ENCODE measurements around the gene ZNF324. TPM values are rescaled to one million over a fixed set of nuclear protein-coding genes. Genes with fewer than 3 reads are reported as not detected.
A peak's percentile ranks its signal among the peaks of the same experiment; 100 is the strongest.

ZNF324 gene
- total and polyA plus RNA-seq, 2 experiments from 2014 or later, result 15.7 to 27.8 TPM

DNA sequence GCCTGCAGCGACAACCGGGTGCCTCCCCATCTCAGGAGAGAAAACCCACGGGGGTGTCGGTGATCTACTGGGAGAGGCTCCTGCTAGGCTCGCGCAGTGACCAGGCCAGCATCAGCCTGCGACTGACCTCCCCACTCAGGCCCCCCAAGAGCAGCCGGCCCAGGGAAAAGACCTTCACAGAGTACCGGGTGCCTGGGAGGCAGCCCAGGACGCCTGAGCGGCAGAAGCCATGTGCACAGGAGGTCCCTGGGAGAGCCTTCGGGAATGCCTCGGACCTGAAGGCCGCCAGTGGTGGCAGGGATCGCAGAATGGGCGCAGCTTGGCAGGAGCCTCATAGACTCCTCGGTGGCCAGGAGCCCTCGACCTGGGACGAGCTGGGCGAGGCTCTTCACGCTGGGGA is 11.6 kb upstream of the ZNF324 start:
- TF ChIP-seq, protein P1, sequence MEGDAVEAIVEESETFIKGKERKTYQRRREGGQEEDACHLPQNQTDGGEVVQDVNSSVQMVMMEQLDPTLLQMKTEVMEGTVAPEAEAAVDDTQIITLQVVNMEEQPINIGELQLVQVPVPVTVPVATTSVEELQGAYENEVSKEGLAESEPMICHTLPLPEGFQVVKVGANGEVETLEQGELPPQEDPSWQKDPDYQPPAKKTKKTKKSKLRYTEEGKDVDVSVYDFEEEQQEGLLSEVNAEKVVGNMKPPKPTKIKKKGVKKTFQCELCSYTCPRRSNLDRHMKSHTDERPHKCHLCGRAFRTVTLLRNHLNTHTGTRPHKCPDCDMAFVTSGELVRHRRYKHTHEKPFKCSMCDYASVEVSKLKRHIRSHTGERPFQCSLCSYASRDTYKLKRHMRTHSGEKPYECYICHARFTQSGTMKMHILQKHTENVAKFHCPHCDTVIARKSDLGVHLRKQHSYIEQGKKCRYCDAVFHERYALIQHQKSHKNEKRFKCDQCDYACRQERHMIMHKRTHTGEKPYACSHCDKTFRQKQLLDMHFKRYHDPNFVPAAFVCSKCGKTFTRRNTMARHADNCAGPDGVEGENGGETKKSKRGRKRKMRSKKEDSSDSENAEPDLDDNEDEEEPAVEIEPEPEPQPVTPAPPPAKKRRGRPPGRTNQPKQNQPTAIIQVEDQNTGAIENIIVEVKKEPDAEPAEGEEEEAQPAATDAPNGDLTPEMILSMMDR (IDR thresholded peaks at IDR 0.05; ENCODE audit: low read depth, low read length), result no peak
- H3K27me3 ChIP-seq, result peaks cover 5% of the 10 kb centered on the region
- no peaks in the 10 kb centered on the region for H3K4me1 ChIP-seq (ENCODE audit: low read depth)
- no peaks in the 10 kb centered on the region for H3K36me3 ChIP-seq
- no peak overlapping the region for H3K27ac ChIP-seq
- no peak for DNase-seq (ENCODE audit: low read depth in 1 of 2, low spot score in 1 of 2)
- H3K9me3 ChIP-seq (ENCODE audit: low read depth), result no peaks in the 10 kb centered on the region
- H3K4me3 ChIP-seq, result no peak overlapping the region

DNA sequence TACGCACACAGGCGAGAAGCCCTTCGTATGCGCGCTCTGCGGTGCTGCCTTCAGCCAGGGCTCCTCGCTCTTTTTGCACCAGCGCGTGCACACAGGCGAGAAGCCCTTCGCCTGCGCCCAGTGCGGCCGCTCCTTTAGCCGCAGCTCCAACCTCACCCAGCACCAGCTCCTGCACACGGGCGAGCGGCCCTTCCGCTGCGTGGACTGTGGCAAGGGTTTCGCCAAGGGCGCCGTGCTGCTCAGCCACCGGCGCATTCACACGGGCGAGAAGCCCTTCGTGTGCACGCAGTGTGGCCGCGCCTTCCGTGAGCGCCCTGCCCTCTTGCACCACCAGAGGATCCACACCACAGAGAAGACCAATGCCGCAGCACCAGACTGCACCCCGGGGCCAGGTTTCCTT is 10.8 kb upstream of the ZNF324 start:
- Histone ChIP-seq H3K27me3 (no peaks in the 10 kb centered on the region), H3K9me3 (ENCODE audit: low read depth) (no peaks in the 10 kb centered on the region), H3K4me1 (ENCODE audit: low read depth) (no peaks in the 10 kb centered on the region), H3K4me3 (no peak overlapping the region), H3K27ac (no peak overlapping the region), H3K36me3 (no peaks in the 10 kb centered on the region)
- TF ChIP-seq, protein P1 (IDR thresholded peaks at IDR 0.05; ENCODE audit: low read depth, low read length), result no peak
- no peak for DNase-seq (ENCODE audit: low read depth in 1 of 2, low spot score in 1 of 2)

DNA sequence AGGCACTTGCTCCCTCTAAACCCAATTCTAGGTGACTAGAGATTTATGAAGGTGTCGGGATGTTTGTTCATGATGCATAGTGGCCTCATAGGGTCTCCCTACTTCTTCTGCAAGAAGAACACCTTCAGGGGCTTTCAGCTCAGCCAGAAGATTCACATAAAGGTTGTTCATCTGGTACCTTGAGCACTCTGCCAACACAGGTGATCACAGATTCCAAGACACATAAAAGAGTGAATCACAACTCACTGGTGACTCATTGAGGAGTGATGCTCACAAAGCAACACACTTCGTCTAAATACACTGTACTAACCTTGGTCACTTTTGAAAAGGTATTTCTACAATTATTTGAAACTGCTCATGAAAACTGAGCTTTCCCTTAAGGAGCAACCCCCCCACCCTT is 6.8 kb upstream of the ZNF324 start:
- H3K27ac ChIP-seq, result no peak overlapping the region
- TF ChIP-seq, protein P1 (IDR thresholded peaks at IDR 0.05; ENCODE audit: low read depth, low read length), result no peak
- no peaks in the 10 kb centered on the region for H3K27me3 ChIP-seq

DNA sequence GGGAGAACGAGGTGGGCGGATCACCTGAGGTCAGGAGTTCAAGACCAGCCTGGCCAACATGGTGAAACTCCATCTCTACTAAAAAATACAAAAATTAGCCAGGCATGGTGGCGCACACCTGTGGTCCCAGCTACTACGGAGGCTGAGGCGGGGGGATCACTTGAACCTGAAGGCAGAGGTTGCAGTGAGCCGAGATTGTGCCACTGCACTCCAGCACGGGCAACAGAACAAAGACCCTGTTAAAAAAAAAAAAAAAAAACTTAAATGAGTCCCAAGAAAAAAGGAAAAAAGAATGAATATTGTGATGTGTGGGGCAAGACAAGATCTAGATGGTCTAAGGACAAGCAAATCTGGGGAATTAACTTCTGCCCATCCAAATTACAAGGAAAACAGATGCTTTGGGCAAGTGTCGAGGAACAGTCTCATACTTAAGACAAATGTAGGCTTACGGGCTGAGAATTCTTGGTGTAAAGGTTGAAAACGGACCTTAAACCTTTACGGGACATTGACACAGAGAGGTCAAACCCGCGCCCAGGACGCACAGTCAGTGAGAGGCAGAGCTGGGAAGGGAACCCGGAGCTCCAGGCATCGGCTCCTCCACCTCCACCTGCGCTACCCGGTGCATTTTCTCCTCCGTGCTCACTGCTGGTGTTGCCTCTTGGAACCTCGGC is 656 bp upstream of the ZNF324 start:
- Histone ChIP-seq H3K4me1 (ENCODE audit: low read depth) (no peaks in the 10 kb centered on the region), H3K27me3 (no peaks in the 10 kb centered on the region), H3K4me3 (peak overlapping the region; percentile 71), H3K36me3 (no peaks in the 10 kb centered on the region), H3K27ac (no peak overlapping the region), H3K9me3 (ENCODE audit: low read depth) (no peaks in the 10 kb centered on the region)
- no peak for DNase-seq (ENCODE audit: low read depth in 1 of 2, low spot score in 1 of 2)
- TF ChIP-seq, protein P1 (IDR thresholded peaks at IDR 0.05; ENCODE audit: low read depth, low read length), result no peak

More for the DNA sequence above, 6.8 kb upstream of the ZNF324 start:
- Histone ChIP-seq H3K4me1 (ENCODE audit: low read depth) (no peaks in the 10 kb centered on the region), H3K36me3 (no peaks in the 10 kb centered on the region), H3K4me3 (no peak overlapping the region), H3K9me3 (ENCODE audit: low read depth) (no peaks in the 10 kb centered on the region)
- no peak for DNase-seq (ENCODE audit: low read depth in 1 of 2, low spot score in 1 of 2)

DNA sequence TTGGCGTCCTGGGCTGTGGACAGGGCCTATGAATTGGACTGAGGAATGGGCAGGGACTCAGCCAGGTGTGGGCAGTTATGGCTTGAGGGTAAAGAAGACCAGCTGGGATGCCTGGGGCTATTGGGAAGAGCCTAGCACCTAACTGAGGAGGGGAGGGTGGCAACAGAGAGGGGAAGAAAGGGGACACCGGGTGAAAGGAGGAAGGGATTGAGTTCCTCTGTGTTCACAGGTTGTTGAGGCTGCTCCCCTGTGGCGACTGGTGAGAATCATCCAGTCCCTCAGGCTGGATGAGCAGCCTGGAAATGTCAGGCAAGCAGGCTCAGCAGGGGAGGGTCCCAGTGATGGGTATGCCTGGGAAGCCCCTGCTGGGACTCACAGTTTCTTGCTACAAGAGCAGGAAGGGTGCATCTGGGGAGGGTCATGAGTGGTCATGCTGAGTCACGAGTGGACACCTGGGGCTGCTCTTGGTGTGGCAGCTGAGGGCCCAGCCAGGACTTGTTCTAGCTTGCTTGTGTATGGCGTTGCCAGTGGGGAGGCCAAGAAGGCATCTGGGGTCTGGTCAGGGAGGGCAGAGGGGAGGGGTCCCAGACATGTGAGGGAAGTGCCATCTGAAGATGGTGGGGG is 1.4 kb downstream of the ZNF324 start:
- Histone ChIP-seq H3K9me3 (ENCODE audit: low read depth) (no peaks in the 10 kb centered on the region), H3K27ac (no peak overlapping the region), H3K4me1 (ENCODE audit: low read depth) (no peaks in the 10 kb centered on the region), H3K27me3 (no peaks in the 10 kb centered on the region), H3K36me3 (peaks cover 12% of the 10 kb centered on the region), H3K4me3 (no peak overlapping the region)
- no peak for DNase-seq (ENCODE audit: low read depth in 1 of 2, low spot score in 1 of 2)
- TF ChIP-seq, protein P1 (IDR thresholded peaks at IDR 0.05; ENCODE audit: low read depth, low read length), result no peak

Measured in cardiac muscle cell (in vitro differentiated cells and primary cell).